Right cardiac atrium (tissue), 5 donors: ENCODE data around the gene PPP2R5C. TPM values are rescaled to one million over a fixed set of nuclear protein-coding genes. Genes with fewer than 3 reads are reported as not detected.

Experiments
- ATAC-seq, 2 donors: fragments of 200-7000 bp; cut with Tn5 transposase; one replicate each; pipeline versions ENCODE4 v1.8.0 to v1.9.1; 2020; ENCODE audit warnings: moderate library complexity in 2 of 2, mild to moderate bottlenecking in 1 of 2
- DNase-seq, 3 donors: peaks; one replicate each; pipeline ENCODE4 v3.0.0-alpha.2; 2020
- H3K27ac ChIP-seq: one replicate; pipeline ENCODE4 v1.5.1; 2013; ENCODE audit warnings: mild to moderate bottlenecking, low read length, control low read depth, moderate library complexity
- H3K27me3 ChIP-seq: one replicate; pipeline ENCODE4 v1.6.1; 2013; ENCODE audit not compliant: control insufficient read depth, insufficient read depth
- H3K4me1 ChIP-seq: one replicate; pipeline ENCODE4 v1.6.1; 2013; ENCODE audit warnings: low read length; ENCODE audit not compliant: control insufficient read depth, insufficient read depth
- H3K4me3 ChIP-seq: one replicate; pipeline ENCODE4 v1.5.1; 2013; ENCODE audit warnings: low read length, control low read depth
- H3K9me3 ChIP-seq: one replicate; pipeline ENCODE4 v1.6.1; 2013; ENCODE audit warnings: low read length; ENCODE audit not compliant: control insufficient read depth
- WGBS: extraction: QIAGEN DNeasy Blood & Tissue Kit; methylation state at CpG from one replicate; pipeline ENCODE4 v1.1.7; 2013; 5-methylcytosine and 5-hydroxymethylcytosine counted together
- intact Hi-C, 4 donors: fragments of 100-400 bp; cut with DNase I; formaldehyde crosslinking; loops; one replicate each; pipeline versions ENCODE4 v1.11.0 to v1.14.0; 2022 to 2023
- polyA plus RNA-seq: library from polyadenylated mRNA; stranded (reverse); fragments of 200-250 nt; gene quantifications from one replicate; pipeline ENCODE4 v1.2.3, GENCODE V29; 2013
- total RNA-seq, 4 donors: library from RNA; stranded (reverse); fragmentation: NEBNext Ultra II Directional; extraction: Animal tissue kit (Norgen Biotek cat#: 25700); gene quantifications; one replicate each; pipeline ENCODE4 v1.2.1, GENCODE V29; 2021
- donor health status: healthy with polysubstance abuse.
- donor health status: DM: no; HTN: yes; CAD: no.
- donor health status: DM: no; HTN: no; CAD: no.
- donor health status: DM: no; HTN: yes; CAD: no; lungs with severe emphysema.
- donor health status: DM: yes; HTN: yes; CAD: no.

Gene PPP2R5C
- total and polyA plus RNA-seq, 5 donors = 100.0 to 158 (median 144) TPM

DNA sequence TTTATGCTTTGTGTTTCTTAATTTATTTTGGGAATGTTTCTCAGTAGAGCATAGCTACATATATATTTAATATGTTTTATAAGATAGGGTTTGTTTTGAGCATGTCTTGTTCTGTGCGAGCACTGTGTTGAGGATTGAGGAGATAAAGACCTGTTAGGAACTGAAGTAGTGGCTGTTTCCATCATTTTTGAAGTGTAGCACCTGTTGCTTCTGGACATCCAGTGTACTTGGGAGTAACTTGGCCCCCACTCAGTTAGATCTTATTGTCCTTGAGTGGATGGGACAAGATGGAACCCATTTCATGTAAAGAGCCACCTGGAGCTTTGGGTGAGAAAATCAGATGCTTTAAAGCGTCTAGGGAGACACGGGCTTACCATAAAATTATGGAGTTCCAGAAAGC lies 8.7 kb downstream of the PPP2R5C start:
- WGBS = 71% methylated on average over 3 of the region's 3 CpGs
- ATAC-seq = no peak
- no peaks in the 10 kb centered on the region for H3K4me1 ChIP-seq

DNA sequence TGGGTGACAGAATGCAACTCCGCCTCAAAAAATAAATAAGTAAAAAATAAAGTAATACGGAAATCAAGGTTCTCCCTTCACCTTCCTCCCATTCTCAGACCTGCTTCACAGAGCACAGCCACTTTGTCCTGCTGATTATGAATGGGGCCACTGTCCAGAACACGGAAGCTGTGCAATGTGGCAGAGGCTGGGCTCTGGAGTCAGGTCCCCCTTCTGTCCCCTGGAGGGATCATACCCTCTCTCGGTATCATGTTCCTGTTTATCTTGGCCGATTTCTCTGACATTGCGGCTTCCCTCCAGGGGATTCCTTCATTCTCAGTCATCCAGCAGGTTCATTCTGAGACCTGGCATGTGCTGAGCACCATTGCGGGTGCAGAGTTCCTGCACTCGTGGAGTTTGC lies 11.3 kb downstream of the PPP2R5C start:
- no peaks in the 10 kb centered on the region for H3K9me3 ChIP-seq
- no peak for ATAC-seq
- H3K27me3 ChIP-seq = no peaks in the 10 kb centered on the region
- intact Hi-C loops = loop anchor here in 2 of 4 donors (5.0 to 10.0 kb wide), 3 partner anchors 52 to 175 kb away; no protein-coding TSS in a partner anchor
- H3K4me3 ChIP-seq = no peak overlapping the region
- 79% methylated on average over 8 of the region's 8 CpGs for WGBS
- no peak overlapping the region for H3K27ac ChIP-seq
- DNase-seq = no peak
- H3K4me1 ChIP-seq = no peaks in the 10 kb centered on the region

More for the DNA sequence above, 8.7 kb downstream of the PPP2R5C start:
- DNase-seq = no peak
- H3K27me3 ChIP-seq = no peaks in the 10 kb centered on the region
- no peak overlapping the region for H3K4me3 ChIP-seq
- H3K27ac ChIP-seq = no peak overlapping the region
- intact Hi-C loops = loop anchor here in 2 of 4 donors (5.0 to 10.0 kb wide), 3 partner anchors 55 to 177 kb away; no protein-coding TSS in a partner anchor
- H3K9me3 ChIP-seq = no peaks in the 10 kb centered on the region

DNA sequence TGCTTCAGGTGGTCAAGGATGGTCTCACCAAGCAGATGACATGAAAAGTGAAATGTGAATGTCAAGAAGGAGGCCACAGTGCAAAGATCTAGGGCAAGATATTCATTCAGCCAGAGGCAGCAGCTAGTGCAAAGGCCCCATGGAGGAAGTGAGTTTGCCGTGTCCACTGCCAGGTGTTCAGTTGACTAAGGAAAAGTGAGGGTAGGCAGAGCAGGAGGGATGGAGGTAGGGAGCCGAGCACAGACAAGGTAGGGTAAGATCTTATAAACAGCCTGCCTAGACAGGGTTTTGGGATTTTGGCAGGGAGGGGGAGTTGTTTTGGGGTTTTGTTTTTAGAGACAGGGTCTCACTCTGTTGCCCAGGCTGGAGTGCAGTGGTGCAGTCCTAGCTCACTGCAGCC lies 11.9 kb downstream of the PPP2R5C start:
- Histone ChIP-seq H3K9me3 (no peaks in the 10 kb centered on the region), H3K4me1 (no peaks in the 10 kb centered on the region), H3K27me3 (no peaks in the 10 kb centered on the region), H3K4me3 (no peak overlapping the region), H3K27ac (no peak overlapping the region)
- no peak for ATAC-seq
- 89% methylated on average over 2 of the region's 2 CpGs for WGBS
- DNase-seq = no peak
- intact Hi-C loops = loop anchor here in 2 of 4 donors (5.0 to 10.0 kb wide), 3 partner anchors 51 to 174 kb away; no protein-coding TSS in a partner anchor

DNA sequence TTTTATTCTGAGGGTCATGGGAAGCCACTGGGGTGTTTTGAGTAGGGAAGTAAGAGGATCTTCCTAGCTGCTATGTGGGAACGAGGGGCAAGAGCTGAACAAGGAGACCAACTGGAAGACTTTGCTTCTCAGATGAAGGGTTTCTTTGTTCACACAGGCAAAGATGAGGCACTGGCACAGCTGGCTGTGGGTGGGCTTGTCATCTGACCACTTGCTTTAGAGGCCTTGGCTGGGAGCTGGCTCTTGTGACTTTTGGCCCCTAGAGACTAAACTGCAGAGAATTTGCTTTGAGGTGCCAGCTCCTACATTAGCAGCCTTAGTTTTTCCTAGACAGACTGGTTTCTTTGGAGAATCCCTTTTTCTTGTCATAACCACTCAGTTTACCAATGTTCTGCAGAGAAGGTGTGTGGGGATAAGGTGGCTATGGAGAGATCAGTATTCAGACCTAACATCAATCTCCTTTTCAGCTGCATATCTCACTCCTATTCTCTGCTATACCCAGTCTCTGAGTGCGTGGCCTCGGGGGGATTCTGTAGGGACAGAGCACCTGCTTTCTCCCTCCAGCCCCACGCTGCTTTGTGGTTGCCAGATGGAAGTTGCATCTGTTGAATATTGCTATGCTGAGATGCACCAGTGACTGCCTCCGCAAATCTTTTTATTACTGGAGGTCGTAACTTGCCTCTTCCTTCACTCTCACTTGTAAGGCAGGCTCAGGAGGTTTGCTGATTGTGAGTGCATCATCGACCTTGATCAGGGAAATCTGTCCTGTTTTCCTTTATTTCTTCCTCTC lies 12.7 kb downstream of the PPP2R5C start:
- Histone ChIP-seq H3K27ac (no peak overlapping the region), H3K9me3 (no peaks in the 10 kb centered on the region), H3K4me3 (no peak overlapping the region), H3K27me3 (no peaks in the 10 kb centered on the region), H3K4me1 (no peaks in the 10 kb centered on the region)
- 83% methylated on average over 7 of the region's 7 CpGs for WGBS
- no peak for DNase-seq
- no peak for ATAC-seq
- intact Hi-C loops = loop anchor here in 2 of 4 donors (5.0 to 10.0 kb wide), 3 partner anchors 51 to 173 kb away; no protein-coding TSS in a partner anchor

DNA sequence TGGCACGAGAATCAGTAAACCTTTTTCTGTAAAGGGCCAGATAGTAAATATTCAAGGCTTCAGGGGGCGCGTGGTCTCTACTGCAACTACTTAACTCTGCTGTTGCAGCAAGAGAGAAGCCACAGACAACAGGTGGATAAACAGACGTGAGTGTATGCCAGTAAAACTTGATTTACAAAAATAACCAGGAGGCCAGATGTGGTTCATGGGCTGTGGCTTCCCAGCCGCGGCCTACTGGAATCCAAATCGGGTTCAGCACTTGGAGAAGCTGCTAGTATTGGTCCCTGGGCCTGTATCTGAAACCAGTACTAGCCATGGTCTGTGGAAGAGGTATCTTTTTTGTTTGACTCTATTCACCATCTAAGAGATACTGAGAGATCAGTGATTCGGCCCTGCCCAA lies 13.3 kb downstream of the PPP2R5C start:
- DNase-seq = no peak
- H3K27me3 ChIP-seq = no peaks in the 10 kb centered on the region
- intact Hi-C loops = loop anchor here in 2 of 4 donors (5.0 to 10.0 kb wide), 3 partner anchors 50 to 172 kb away; no protein-coding TSS in a partner anchor
- ATAC-seq = no peak
- H3K4me3 ChIP-seq = no peak overlapping the region
- no peak overlapping the region for H3K27ac ChIP-seq
- peaks cover 3% of the 10 kb centered on the region for H3K4me1 ChIP-seq
- WGBS = 88% methylated on average over 8 of the region's 8 CpGs
- no peaks in the 10 kb centered on the region for H3K9me3 ChIP-seq

DNA sequence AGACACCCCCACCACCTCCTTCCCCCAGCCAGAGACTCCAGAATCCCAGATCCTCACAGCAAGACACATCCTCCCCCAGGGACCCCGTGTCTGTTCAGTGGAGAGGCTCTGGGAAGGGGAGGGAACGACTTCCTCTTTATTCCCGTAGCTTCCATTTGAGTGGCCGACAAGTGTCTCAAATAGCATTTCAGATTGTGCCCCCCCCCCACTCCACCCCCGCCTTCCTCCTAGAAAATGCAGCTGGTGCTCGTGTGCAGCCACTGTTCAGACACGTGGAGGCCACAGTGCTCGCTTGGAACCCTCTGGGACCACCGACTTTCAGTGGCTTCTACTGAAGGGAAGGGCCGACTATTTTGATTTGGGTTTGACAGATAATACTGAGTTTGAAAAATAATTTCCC lies 14.3 kb downstream of the PPP2R5C start:
- no peak overlapping the region for H3K4me3 ChIP-seq
- WGBS = 65% methylated on average over 10 of the region's 10 CpGs
- H3K9me3 ChIP-seq = no peaks in the 10 kb centered on the region
- no peaks in the 10 kb centered on the region for H3K27me3 ChIP-seq
- peaks cover 3% of the 10 kb centered on the region for H3K4me1 ChIP-seq
- DNase-seq (no peak), ATAC-seq (no peak)
- intact Hi-C loops = loop anchor here in 2 of 4 donors (10.0 kb wide), 2 partner anchors 49 to 149 kb away; no protein-coding TSS in a partner anchor
- no peak overlapping the region for H3K27ac ChIP-seq

DNA sequence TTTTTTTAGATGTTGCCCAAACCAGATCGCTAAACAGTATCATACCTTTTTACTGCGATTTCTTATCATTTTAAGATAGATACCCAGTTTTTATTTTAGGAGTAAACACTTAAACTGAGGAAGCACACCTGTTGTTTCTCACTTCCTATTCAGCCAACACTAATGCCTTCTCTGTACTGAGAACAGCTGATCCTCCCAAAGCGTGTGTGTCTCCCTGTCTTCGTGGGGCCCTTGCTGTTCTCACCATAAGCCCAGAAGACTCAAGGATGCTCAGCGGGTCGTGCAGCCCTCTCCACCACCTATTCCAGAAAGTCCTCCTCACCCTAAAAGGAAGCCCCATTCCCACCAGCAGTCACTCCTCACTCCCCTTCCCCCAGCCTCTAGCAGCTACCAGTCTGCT lies 14.8 kb downstream of the PPP2R5C start:
- ATAC-seq = no peak
- DNase-seq = no peak
- Histone ChIP-seq H3K4me1 (peaks cover 3% of the 10 kb centered on the region), H3K9me3 (no peaks in the 10 kb centered on the region), H3K27me3 (no peaks in the 10 kb centered on the region), H3K4me3 (no peak overlapping the region), H3K27ac (no peak overlapping the region)
- 83% methylated on average over 6 of the region's 6 CpGs for WGBS
- intact Hi-C loops = loop anchor here in 2 of 4 donors (10.0 kb wide), 2 partner anchors 48 to 148 kb away; no protein-coding TSS in a partner anchor

DNA sequence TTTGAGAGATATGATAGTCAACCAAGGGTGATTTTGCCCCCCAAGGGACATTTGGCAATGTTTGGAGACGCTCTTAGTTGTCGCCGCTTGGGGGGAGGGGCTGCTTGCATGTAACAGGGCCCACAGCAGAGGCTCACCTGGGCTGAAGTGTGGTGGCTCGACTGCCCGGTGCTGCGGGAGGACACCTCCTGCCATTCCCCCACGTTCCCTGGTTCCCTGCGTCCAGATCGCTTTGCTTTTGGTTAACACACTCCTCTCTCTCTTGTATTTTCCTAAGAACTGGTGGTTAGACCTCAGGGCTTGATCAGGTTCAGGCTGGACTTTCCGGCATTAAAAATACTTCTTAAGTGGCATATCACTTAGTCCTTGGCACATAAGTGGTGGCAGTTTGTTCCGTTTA lies 18.9 kb downstream of the PPP2R5C start:
- no peak overlapping the region for H3K4me3 ChIP-seq

DNA sequence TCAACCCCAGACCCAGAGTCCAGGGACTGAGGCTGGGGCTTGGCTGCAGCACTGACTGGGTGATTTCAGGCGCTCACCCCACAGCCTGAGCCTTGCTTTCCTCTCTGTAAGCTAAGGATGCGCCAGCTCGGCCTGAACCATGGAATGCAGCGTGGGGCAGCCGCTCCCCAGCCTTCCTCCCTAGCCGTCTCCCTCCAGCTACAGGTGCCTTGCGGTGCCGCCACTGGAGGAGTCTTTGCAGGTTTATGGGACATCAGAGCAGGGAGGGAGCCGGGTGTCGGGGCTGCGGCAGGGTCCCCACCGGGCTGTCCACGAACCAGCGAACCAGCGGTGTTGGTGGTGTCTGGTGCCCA lies 19.4 kb downstream of the PPP2R5C start:
- H3K27me3 ChIP-seq = no peaks in the 10 kb centered on the region
- intact Hi-C loops = no loop called here
- 18% methylated on average over 15 of the region's 15 CpGs for WGBS
- H3K27ac ChIP-seq = no peak overlapping the region
- ATAC-seq (peak; percentile 39 to 47), DNase-seq (no peak)
- H3K4me3 ChIP-seq = peak overlapping the region; percentile 55
- H3K4me1 ChIP-seq = peaks cover 7% of the 10 kb centered on the region
- H3K9me3 ChIP-seq = no peaks in the 10 kb centered on the region

More for the DNA sequence above, 18.9 kb downstream of the PPP2R5C start:
- intact Hi-C loops = no loop called here
- WGBS = 69% methylated on average over 11 of the region's 11 CpGs
- Histone ChIP-seq H3K27ac (no peak overlapping the region), H3K27me3 (no peaks in the 10 kb centered on the region), H3K9me3 (no peaks in the 10 kb centered on the region), H3K4me1 (peaks cover 7% of the 10 kb centered on the region)
- no peak for DNase-seq
- ATAC-seq = no peak

DNA sequence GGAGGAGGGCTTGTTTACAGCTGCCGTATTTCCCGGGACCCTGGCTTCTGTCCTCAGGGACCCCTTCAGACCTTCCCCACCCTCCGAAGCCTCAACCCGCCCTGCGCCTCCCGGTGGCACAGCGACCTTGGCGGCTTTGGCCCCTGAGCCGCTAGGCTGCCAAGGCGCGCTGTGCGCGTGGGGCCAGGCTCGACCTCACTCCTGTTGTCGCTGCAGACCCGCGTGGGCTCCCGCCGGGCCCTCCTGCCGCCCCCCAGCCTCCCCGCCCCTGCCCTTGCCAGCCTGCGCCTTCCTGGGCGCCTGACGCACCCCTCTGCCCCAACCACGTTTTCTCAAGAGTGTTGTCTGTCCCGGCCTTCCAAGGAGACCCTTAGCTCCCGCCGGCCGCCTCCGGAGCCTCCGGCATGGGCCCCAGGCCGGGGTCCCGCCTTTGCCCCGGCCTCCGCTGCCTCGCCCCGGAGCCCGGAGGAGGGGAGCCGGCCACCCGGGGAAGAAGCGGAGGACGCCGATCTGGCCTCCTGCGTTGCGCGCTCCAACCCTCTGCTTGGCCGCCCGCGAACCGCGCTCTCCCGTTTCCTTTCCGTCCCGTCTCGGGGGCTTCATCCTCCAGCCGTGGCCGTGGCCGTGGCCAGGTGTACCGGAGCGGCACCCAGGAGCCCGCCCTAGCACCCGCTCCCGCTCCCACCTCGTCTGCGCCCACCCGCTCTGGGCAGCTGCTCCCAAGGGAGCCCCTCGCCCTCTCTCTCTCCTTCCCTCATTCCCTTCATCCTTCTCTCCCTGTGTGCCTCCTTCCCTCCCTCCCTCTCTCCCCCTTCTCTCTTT lies 19.9 kb downstream of the PPP2R5C start:
- Histone ChIP-seq H3K4me3 (peak overlapping the region; percentile 55), H3K9me3 (no peaks in the 10 kb centered on the region), H3K27ac (no peak overlapping the region), H3K4me1 (peaks cover 7% of the 10 kb centered on the region), H3K27me3 (no peaks in the 10 kb centered on the region)
- intact Hi-C loops = no loop called here
- peak in 2 of 3 donors; percentile 57 to 69 for DNase-seq
- peak; percentile 64 to 65 for ATAC-seq
- 2% methylated on average over 67 of the region's 67 CpGs for WGBS
